HepG2 (cell line): ENCODE results near the gene IL31. TPM values are rescaled to one million over a fixed set of nuclear protein-coding genes. Genes with fewer than 3 reads are reported as not detected.

Experiments used
- ATAC-seq: fragments of 200-7000 bp; cut with Tn5 transposase; 3 replicates; pipeline ENCODE4 v1.9.1; 2020; ENCODE audit warnings: mild to moderate bottlenecking, moderate library complexity
- BruUV-seq: library from RNA; stranded (reverse); fragments of 400-500 nt; replicated peaks from 2 replicates; lab custom pipeline; 2021; lab: Mats Ljungman, UMichigan
- CTCF ChIA-PET: fragments of 300-600 bp; formaldehyde crosslinking; extraction: SDS; loops from one replicate; lab custom pipeline; 2021; ENCODE audit warnings: low total read pairs, inconsistent platforms, low intra/inter-chr PET ratio; lab: Yijun Ruan, JAX
- POLR2A ChIA-PET: fragments of 350-600 bp; sonication (Branson Sonifier 250); formaldehyde crosslinking; loops from one replicate; lab custom pipeline; 2020; ENCODE audit warnings: antibody characterized with exemption, inconsistent platforms; lab: Yijun Ruan, JAX
- DNase-seq: peaks from one replicate; pipeline ENCODE4 v3.0.0-alpha.2; 2015; ENCODE audit warnings: low spot score
- FAIRE-seq: peaks from 3 replicates; lab custom pipeline; 2011; peaks lifted over from hg19 to GRCh38; lab: Jason Lieb, UNC
- H2AFZ ChIP-seq: one replicate; pipeline ENCODE4 v1.6.1; 2011; ENCODE audit warnings: low read length, inconsistent platforms
- H3K27ac ChIP-seq: fragments of 300-600 bp; 3 replicates; pipeline ENCODE4 v1.8.0; 2011; ENCODE audit warnings: mixed run types, mild to moderate bottlenecking, mixed read lengths, low read length, inconsistent platforms; ENCODE audit not compliant: insufficient read depth; ENCODE audit errors: extremely low read length
- H3K27me3 ChIP-seq, 2 experiments: fragments of 200-600 bp in 1 of 2; 2 replicates in 1 of 2; 3 replicates in 1 of 2; pipeline versions ENCODE4 v1.6.0 to v1.8.0; 2011; ENCODE audit warnings: low read length in 2 of 2, mild to moderate bottlenecking in 2 of 2, moderate library complexity in 2 of 2, inconsistent platforms in 1 of 2; ENCODE audit not compliant: insufficient read depth in 2 of 2, control insufficient read depth in 1 of 2
- H3K36me3 ChIP-seq, 2 experiments: fragments of 200-600 bp in 1 of 2; replicated peaks in 1 of 2; 2 replicates in 1 of 2; 3 replicates in 1 of 2; pipeline versions ENCODE4 v1.5.1 to v1.8.0; 2011; ENCODE audit warnings: low read length in 2 of 2, inconsistent platforms in 1 of 2; ENCODE audit not compliant: insufficient read depth in 2 of 2, control insufficient read depth in 1 of 2
- H3K4me1 ChIP-seq: 2 replicates; pipeline ENCODE4 v1.5.1; 2012; ENCODE audit warnings: low read length, inconsistent platforms; ENCODE audit not compliant: insufficient read depth
- H3K4me2 ChIP-seq: 2 replicates; pipeline ENCODE4 v1.6.0; 2011; ENCODE audit warnings: low read depth, low read length, inconsistent platforms
- H3K4me3 ChIP-seq, 3 experiments: fragments of 200-600 bp in 1 of 3; sonication (generic), shearing (Covaris generic) in 1 of 3; replicated peaks in 1 of 3; 2 replicates each; pipeline ENCODE4 v1.5.1; 2011 to 2016; ENCODE audit warnings: low read length in 3 of 3, inconsistent platforms in 2 of 3, low read depth in 2 of 3, mild to moderate bottlenecking in 2 of 3, control low read depth in 1 of 3, mixed read lengths in 1 of 3; ENCODE audit not compliant: insufficient read depth in 1 of 3
- H3K79me2 ChIP-seq: one replicate; pipeline ENCODE4 v1.6.1; 2011; ENCODE audit warnings: low read length, inconsistent platforms; ENCODE audit not compliant: insufficient read depth
- H3K9ac ChIP-seq: 2 replicates; pipeline ENCODE4 v1.6.0; 2011; ENCODE audit warnings: mild to moderate bottlenecking, low read depth, low read length, inconsistent platforms; ENCODE audit not compliant: insufficient read depth
- H3K9me3 ChIP-seq: 2 replicates; pipeline ENCODE4 v1.5.1; 2012; ENCODE audit warnings: mild to moderate bottlenecking, low read length
- H4K20me1 ChIP-seq: 2 replicates; pipeline ENCODE4 v1.6.0; 2011; ENCODE audit warnings: inconsistent platforms, mild to moderate bottlenecking, low read length, moderate library complexity; ENCODE audit not compliant: insufficient read depth
- DNMT3B ChIP-seq: conservative IDR thresholded peaks from 2 replicates; pipeline ENCODE4 v1.6.1; 2016; ENCODE audit warnings: missing biosample characterization, control low read depth
- GABPA ChIP-seq, 2 experiments: IDR thresholded peaks; 2 replicates each; pipeline ENCODE4 v1.6.1; 2011 to 2016; ENCODE audit warnings: low read depth in 2 of 2, low read length in 1 of 2, missing biosample characterization in 1 of 2, missing genetic modification characterization in 1 of 2
- NBN ChIP-seq: fragments of 450-650 bp; conservative IDR thresholded peaks from 2 replicates; pipeline ENCODE4 v1.6.1; 2017
- NR2F6 ChIP-seq, 2 experiments: IDR thresholded peaks; 2 replicates each; pipeline ENCODE4 v1.6.1; 2016; ENCODE audit warnings: antibody characterized with exemption in 1 of 2, mild to moderate bottlenecking in 1 of 2
- PAWR ChIP-seq: sonication (generic); formaldehyde crosslinking; IDR thresholded peaks from 2 replicates; pipeline ENCODE4 v1.4.0; 2020; ENCODE audit warnings: missing genetic modification reagents, mild to moderate bottlenecking, borderline replicate concordance
- RXRA ChIP-seq: sonication (generic); formaldehyde crosslinking; IDR thresholded peaks from 2 replicates; pipeline ENCODE4 v1.5.1; 2020; ENCODE audit warnings: missing genetic modification reagents
- ZMYM4 ChIP-seq: sonication (generic); formaldehyde crosslinking; IDR thresholded peaks from 2 replicates; pipeline ENCODE4 v1.8.1; 2023; ENCODE audit warnings: mild to moderate bottlenecking, missing genetic modification reagents
- ZNF549 ChIP-seq: sonication (generic); formaldehyde crosslinking; IDR thresholded peaks from 2 replicates; pipeline ENCODE4 v1.5.0; 2020; ENCODE audit warnings: missing genetic modification reagents
- ZNF652 ChIP-seq: IDR thresholded peaks from 2 replicates; pipeline ENCODE4 v1.6.1; 2016; ENCODE audit warnings: low read depth, borderline replicate concordance
- ZNF749 ChIP-seq: sonication (generic); formaldehyde crosslinking; IDR thresholded peaks from 2 replicates; pipeline ENCODE4 v1.8.0; 2022; ENCODE audit warnings: mild to moderate bottlenecking, missing genetic modification reagents, moderate library complexity, borderline replicate concordance
- WGBS: methylation state at CpG from one replicate; pipeline ENCODE4 v1.1.6; 2017; ENCODE audit warnings: low lambda C conversion rate; 5-methylcytosine and 5-hydroxymethylcytosine counted together
- in situ Hi-C: cut with HindIII; loops from 2 replicates; pipeline ENCODE4 v1.10.0; 2017; ENCODE audit warnings: low pct_unique_long_range_greater_than_20kb; ENCODE audit not compliant: extremely low pct_ligation_motif_present
- intact Hi-C: fragments of 100-400 bp; cut with micrococcal nuclease; formaldehyde crosslinking; loops from one replicate; pipeline ENCODE4 v1.10.0; 2022; ENCODE audit not compliant: unreplicated experiment
- polyA plus RNA-seq, 8 experiments: library from polyadenylated mRNA; depleted of rRNA in 3 of 8; stranded (reverse) in 7 of 8; unstranded in 1 of 8; fragments of >200 nt; fragmentation: Illumina TruSeq in 4 of 8; extraction: Trizol in 4 of 8; gene quantifications; 2 replicates each; pipeline versions ENCODE4 v1.2.1 to v1.2.3, GENCODE V29; 2011 to 2016; ENCODE audit warnings: low read depth in 4 of 8, missing spikeins in 1 of 8, mixed read lengths in 1 of 8; ENCODE audit not compliant: insufficient read depth in 1 of 8
- total RNA-seq, 5 experiments: library from RNA; depleted of rRNA; stranded (reverse); fragments of >200 nt; fragmentation: Illumina TruSeq; extraction: Trizol; gene quantifications; 2 replicates each; pipeline ENCODE4 v1.2.3, GENCODE V29; 2016; ENCODE audit warnings: low read depth in 1 of 5
- TF ChIP-seq, protein P1 (sequence below): sonication (generic); formaldehyde crosslinking; IDR thresholded peaks from 2 replicates; pipeline ENCODE4 v1.8.1; 2023; ENCODE audit warnings: mild to moderate bottlenecking, inconsistent platforms, moderate library complexity, missing genetic modification reagents, borderline replicate concordance
- TF ChIP-seq, protein P2 (sequence below): sonication (generic); formaldehyde crosslinking; IDR thresholded peaks from 2 replicates; pipeline ENCODE4 v1.4.0; 2020; ENCODE audit warnings: missing genetic modification reagents
- TF ChIP-seq, protein P3 (sequence below): sonication (generic); formaldehyde crosslinking; IDR thresholded peaks from 2 replicates; pipeline ENCODE4 v1.4.0; 2020; ENCODE audit warnings: missing genetic modification reagents, borderline replicate concordance
- TF ChIP-seq, protein P4 (sequence below): sonication (generic); formaldehyde crosslinking; IDR thresholded peaks from 2 replicates; pipeline ENCODE4 v1.8.0; 2022; ENCODE audit warnings: mild to moderate bottlenecking, missing genetic modification reagents, borderline replicate concordance
- TF ChIP-seq, protein P5 (sequence below): sonication (generic); formaldehyde crosslinking; IDR thresholded peaks from 2 replicates; pipeline ENCODE4 v1.4.0; 2020; ENCODE audit warnings: mild to moderate bottlenecking, missing genetic modification reagents

IL31 gene
- total and polyA plus RNA-seq, 2 of the 13 experiments (the other 11 are each of a cell fraction or from before 2014, with no cell fraction given) = not detected

DNA sequence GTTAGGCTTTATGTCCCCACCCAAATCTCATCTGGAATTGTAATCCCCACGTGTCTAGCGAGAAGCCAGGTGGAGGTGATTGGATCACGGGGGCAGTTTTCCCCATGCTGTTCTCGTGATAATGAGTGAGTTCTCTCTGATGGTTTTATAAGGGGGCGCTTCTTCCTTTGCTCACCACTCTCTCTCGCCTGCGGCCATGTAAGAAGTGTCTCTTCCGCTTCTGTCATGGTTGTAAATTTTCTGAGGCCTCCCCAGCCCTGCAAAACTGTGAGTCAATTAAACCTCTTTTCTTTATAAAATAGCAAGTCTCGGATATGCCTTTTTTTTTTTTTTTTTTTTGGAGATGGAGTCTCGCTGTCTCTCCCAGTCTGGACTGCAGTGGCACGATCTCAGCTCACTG is 13.3 kb downstream of the IL31 start:
- Histone ChIP-seq H3K9me3 (no peaks in the 10 kb centered on the region), H3K36me3 (no peaks in the 10 kb centered on the region), H3K9ac (no peak overlapping the region), H4K20me1 (no peaks in the 10 kb centered on the region), H3K79me2 (no peaks in the 10 kb centered on the region), H3K4me1 (0 out of 2 replicates have a peak, but pooled peaks cover 9% of the 10 kb centered on the region), H3K27me3 (peaks cover 0 to 4% of the 10 kb centered on the region in 2 experiments; a peak in 2 of 5 replicates), H3K4me2 (no peak overlapping the region), H3K4me3 (no peak overlapping the region), H3K27ac (no peak overlapping the region), H2AFZ (no peak overlapping the region)
- CTCF ChIA-PET = no interaction called here
- in situ Hi-C loops (no loop called here), intact Hi-C loops (no loop called here)
- no peak for ATAC-seq
- WGBS = 44% methylated on average over 11 of the region's 11 CpGs
- no peak for FAIRE-seq
- DNase-seq = no peak
- POLR2A ChIA-PET = no interaction called here
- BruUV-seq = no TSS peak
- no peak for TF ChIP-seq PAWR (CRISPR knock-in tag)
- TF ChIP-seq, protein P1, sequence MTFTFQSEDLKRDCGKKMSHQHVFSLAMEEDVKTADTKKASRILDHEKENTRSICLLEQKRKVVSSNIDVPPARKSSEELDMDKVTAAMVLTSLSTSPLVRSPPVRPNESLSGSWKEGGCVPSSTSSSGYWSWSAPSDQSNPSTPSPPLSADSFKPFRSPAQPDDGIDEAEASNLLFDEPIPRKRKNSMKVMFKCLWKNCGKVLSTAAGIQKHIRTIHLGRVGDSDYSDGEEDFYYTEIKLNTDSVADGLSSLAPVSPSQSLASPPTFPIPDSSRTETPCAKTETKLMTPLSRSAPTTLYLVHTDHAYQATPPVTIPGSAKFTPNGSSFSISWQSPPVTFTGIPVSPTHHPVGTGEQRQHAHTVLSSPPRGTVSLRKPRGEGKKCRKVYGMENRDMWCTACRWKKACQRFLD (CRISPR knock-in tag) = no peak
- TF ChIP-seq, protein P2, sequence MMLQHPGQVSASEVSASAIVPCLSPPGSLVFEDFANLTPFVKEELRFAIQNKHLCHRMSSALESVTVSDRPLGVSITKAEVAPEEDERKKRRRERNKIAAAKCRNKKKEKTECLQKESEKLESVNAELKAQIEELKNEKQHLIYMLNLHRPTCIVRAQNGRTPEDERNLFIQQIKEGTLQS (CRISPR knock-in tag) = no peak
- no peak for TF ChIP-seq NBN
- TF ChIP-seq ZNF549 (CRISPR knock-in tag) = no peak
- TF ChIP-seq, protein P3, sequence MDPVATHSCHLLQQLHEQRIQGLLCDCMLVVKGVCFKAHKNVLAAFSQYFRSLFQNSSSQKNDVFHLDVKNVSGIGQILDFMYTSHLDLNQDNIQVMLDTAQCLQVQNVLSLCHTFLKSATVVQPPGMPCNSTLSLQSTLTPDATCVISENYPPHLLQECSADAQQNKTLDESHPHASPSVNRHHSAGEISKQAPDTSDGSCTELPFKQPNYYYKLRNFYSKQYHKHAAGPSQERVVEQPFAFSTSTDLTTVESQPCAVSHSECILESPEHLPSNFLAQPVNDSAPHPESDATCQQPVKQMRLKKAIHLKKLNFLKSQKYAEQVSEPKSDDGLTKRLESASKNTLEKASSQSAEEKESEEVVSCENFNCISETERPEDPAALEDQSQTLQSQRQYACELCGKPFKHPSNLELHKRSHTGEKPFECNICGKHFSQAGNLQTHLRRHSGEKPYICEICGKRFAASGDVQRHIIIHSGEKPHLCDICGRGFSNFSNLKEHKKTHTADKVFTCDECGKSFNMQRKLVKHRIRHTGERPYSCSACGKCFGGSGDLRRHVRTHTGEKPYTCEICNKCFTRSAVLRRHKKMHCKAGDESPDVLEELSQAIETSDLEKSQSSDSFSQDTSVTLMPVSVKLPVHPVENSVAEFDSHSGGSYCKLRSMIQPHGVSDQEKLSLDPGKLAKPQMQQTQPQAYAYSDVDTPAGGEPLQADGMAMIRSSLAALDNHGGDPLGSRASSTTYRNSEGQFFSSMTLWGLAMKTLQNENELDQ (CRISPR knock-in tag) = no peak
- no peak for TF ChIP-seq ZNF749 (CRISPR knock-in tag)
- TF ChIP-seq GABPA (IDR thresholded peaks at IDR 0.05; ENCODE audit: low read depth, low read length) = no peak
- TF ChIP-seq GABPA (CRISPR knock-in tag; IDR thresholded peaks at IDR 0.05; ENCODE audit: low read depth) = no peak
- no peak for TF ChIP-seq DNMT3B
- TF ChIP-seq ZMYM4 (CRISPR knock-in tag) = no peak
- no peak for TF ChIP-seq ZNF652 (CRISPR knock-in tag)
- no peak for TF ChIP-seq RXRA (CRISPR knock-in tag)
- TF ChIP-seq, protein P4, sequence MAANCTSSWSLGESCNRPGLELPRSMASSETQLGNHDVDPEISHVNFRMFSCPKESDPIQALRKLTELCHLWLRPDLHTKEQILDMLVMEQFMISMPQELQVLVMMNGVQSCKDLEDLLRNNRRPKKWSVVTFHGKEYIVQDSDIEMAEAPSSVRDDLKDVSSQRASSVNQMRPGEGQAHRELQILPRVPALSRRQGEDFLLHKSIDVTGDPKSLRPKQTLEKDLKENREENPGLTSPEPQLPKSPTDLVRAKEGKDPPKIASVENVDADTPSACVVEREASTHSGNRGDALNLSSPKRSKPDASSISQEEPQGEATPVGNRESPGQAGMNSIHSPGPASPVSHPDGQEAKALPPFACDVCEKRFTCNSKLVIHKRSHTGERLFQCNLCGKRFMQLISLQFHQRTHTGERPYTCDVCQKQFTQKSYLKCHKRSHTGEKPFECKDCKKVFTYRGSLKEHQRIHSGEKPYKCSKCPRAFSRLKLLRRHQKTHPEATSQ (CRISPR knock-in tag) = no peak
- TF ChIP-seq, protein P5, sequence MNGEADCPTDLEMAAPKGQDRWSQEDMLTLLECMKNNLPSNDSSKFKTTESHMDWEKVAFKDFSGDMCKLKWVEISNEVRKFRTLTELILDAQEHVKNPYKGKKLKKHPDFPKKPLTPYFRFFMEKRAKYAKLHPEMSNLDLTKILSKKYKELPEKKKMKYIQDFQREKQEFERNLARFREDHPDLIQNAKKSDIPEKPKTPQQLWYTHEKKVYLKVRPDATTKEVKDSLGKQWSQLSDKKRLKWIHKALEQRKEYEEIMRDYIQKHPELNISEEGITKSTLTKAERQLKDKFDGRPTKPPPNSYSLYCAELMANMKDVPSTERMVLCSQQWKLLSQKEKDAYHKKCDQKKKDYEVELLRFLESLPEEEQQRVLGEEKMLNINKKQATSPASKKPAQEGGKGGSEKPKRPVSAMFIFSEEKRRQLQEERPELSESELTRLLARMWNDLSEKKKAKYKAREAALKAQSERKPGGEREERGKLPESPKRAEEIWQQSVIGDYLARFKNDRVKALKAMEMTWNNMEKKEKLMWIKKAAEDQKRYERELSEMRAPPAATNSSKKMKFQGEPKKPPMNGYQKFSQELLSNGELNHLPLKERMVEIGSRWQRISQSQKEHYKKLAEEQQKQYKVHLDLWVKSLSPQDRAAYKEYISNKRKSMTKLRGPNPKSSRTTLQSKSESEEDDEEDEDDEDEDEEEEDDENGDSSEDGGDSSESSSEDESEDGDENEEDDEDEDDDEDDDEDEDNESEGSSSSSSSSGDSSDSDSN = no peak
- TF ChIP-seq NR2F6 (IDR thresholded peaks at IDR 0.05) = no peak
- TF ChIP-seq NR2F6 (CRISPR knock-in tag; IDR thresholded peaks at IDR 0.05) = no peak
